LoVo (cell line): ENCODE data around the gene SRSF10.
"Not testable (repeated sequence)": the region's sequence is repeated elsewhere in the genome, so short reads cannot be mapped to it uniquely, and the experiment has no call there.

ENCODE experiments used
- DNase-seq: peaks from one replicate; pipeline ENCODE4 v3.0.0-alpha.2; 2016; ENCODE audit warnings: low spot score

Gene SRSF10

DNA sequence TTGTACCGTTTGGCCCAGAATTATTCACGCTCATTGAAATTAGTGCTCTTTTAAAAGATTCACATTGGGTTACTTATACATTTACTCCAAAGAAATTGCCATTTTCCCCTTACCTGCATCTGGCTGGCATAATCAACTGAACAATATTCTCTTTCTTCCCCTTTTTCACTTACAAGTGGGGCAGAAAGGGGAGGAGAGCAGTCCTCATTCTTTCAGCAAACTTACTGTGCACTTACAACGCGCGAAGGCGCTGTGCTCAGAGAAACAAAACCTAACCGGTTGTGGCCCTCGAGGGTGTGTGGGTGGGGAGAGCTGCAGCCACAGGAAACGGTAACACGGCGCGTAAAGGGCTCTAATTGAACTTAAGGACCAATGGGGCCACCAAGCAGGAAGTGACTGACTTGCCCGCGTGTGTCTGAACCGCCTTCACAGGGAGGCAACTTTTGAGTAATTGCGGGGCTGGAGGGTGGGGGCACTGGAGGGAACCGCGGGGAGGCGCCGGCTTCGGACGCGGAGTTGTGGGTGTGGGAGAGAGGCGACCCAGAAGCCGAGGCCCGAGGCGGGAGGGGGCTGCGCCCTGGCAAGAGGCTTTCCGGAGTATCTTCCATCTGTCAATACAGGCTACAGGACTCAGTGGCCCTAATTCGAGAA is 21.2 kb downstream of the SRSF10 start:
- DNase-seq, result peak; percentile 85

DNA sequence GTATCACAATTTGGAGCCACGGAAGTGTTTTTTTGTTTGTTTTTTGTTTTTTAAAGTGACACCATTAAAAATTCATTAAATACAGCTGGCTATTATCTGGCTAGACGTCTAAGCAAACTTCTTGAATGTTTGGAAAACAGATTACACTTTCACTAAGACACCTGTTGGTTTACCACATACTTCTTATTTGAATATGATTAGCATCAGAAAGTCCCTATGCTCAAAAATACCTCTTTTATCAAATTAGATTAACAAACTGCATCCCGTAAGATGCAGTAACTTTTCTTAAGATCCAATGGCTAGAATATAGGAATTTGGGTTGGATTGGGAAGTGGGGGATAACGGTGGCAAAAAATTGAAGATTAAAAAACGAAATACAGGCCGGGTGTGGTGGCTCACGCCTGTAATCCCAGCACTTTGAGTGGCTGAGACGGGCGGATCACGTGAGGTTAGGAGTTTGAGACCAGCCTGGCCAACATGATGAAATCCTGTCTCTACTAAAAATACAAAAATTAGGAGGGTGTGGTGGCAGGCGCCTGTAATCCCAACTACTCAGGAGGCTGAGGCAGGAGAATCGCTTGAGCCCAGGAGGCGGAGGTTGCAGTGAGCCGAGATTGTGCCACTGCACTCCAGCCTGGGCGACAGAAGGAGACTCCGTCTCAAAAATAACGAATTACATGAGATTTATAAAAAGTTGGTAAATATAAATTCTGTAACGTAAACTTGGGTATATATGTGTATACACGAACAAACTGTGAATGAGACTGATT is 21.9 kb downstream of the SRSF10 start:
- not testable (repeated sequence) for DNase-seq

- peak; percentile 37 for DNase-seq
Observed at GRCh38 chr1:23957096-23957495, 23.0 kb downstream of the SRSF10 start.

DNA sequence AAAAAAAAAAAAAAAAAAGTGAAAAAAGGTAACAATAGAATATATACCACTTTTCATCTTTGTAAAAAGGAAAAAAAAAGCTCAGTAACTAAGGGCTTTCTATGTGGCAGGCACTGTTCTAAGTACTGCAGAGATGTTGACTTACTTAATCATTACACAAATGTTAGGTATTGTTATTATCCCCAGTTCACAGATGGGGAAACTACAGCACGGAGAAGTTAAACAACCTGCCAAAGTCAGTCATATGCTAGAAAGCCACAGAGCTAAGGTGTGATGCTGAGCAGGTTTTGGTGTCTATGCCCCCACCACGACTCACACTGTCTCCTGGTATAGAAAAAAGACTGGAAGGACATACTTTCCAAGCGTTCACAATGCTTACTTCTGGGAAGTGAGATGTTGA is 27.1 kb downstream of the SRSF10 start:
- no peak for DNase-seq

DNA sequence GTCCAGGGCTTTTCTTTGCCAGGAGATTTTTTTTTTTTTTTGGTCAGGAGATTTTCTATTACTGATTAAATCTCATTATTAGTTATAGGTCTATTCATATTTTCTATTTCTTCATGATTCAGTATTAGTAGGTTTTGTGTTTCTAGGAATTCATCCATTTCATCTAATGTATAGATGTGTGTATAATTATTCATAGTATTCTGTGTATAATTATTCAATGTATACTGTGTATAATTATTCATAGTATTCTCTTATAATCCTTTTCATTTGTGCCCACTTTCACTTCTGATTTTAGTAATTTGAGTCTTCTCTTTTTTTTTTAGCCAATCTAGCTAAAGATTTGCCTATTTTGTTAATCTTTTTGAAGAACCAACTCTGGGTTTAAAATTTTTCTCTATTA is 32.8 kb downstream of the SRSF10 start:
- no peak for DNase-seq

- DNase-seq, result no peak
Observed at GRCh38 chr1:23936481-23937176, 43.5 kb downstream of the SRSF10 start.

- no peak for DNase-seq
Observed at GRCh38 chr1:23931491-23931880, 48.6 kb downstream of the SRSF10 start.

- no peak for DNase-seq
Observed at GRCh38 chr1:23930861-23931490, 49.2 kb downstream of the SRSF10 start.

DNA sequence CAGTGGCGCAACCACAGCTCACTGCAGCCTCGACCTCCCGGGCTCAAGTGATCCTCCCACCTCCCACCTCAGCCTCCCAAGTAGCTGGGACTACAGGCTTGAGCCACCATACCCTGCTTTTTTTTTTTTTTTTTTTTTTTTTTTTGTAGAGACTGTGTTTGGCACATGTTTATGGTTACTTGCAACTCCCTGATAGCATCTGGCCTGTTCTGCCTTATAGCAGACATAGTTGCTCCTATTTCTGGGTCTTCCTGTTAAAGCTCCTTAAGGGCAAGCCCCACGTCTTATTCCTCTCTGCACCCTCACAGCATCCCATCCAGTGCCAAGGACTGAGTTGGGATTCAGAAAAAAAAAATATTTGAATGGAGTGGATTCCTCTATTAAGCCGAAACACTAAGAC is 49.9 kb downstream of the SRSF10 start:
- DNase-seq, result no peak

GRCh38 chr1:23928789-23929188 is 51.3 kb downstream of the SRSF10 start:
- DNase-seq, result no peak

DNA sequence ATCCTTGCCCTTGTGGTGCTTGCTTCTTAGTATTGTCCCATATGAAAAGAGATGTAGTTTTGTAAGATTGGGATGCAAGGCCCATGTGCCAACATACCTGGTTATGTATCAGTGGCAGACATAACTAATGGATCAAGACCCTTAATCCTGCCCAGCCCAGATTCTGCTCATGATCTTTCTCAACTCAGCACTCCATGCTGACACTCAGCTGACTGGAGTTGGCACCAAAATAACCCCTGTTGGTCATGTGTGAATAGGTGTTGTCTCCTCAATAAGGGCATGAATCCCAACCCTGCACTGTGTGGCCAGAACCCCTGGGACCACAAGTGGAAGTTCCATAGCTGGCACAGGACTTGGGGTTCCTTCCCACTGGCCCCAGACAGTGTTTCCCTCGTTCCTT is 53.0 kb downstream of the SRSF10 start:
- no peak for DNase-seq

DNA sequence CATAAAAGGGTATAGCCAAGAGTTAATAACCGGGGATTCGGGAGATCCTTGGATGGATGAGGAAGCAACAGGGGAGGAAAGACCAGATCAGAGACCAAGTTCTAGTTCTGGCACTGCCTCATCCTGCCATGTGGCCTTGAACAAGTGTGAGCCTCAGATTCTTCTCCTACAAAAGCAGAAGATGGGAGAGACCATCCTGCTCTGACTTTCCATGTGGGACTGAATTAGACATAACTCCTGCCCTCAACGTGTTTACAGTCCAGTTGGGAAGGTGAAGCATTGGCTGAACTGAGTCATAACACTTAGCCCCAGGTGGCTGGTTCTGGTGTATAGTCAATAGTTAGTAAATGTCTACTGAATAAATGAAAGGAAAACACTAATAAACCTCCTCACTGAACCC is 54.8 kb downstream of the SRSF10 start:
- no peak for DNase-seq

- DNase-seq, result no peak
Observed at GRCh38 chr1:23924601-23925000, 55.5 kb downstream of the SRSF10 start.

GRCh38 chr1:23923592-23924499 is 56.3 kb downstream of the SRSF10 start:
- no peak for DNase-seq

GRCh38 chr1:23922321-23922943 is 57.7 kb downstream of the SRSF10 start:
- peak; percentile 62 for DNase-seq

DNA sequence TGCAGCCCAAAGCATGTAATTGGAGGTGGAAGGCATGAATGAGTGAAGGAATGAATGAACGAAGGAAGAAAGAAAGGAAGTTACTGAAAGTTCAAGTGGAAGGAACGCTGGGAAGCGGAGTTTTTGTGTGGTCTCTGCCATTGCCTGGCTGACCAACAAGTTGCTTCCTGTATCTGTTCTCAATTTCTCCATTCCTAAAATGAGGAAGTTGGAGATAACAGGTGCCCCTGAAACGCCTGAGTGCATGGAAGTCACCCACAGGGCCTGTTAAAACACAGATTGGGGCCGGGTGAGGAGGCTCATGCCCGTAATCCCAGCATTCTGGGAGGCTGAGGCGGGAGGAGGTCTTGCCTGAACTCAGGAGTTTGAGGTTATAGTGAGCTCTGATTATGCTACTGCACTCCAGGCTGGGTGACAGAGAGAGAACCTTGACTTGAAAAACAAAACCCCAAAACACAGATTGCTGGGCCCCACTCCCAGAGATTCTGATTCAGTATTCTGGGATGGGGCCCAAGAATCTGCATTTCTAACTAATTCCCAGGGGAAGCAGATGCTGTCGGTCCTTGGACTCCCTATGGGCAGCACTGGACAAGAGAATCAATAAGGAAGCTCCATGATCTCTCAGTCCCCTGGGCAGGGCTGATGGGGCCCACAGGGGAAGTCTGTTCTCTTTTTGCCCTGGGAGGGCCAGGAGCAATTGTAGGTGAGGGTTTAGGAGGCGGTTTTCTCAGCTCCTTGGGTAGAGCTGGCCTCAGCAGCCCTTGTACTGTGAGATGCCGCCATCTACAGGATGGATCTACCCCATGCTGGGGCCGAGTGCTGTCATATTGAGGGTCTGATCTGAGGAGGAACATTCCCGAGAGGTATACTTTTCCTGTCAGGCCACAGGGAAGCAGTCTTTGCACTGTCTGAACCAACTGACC is 63.7 kb downstream of the SRSF10 start:
- DNase-seq, result peak; percentile 52

- DNase-seq, result no peak
Observed at GRCh38 chr1:23915466-23915865, 64.7 kb downstream of the SRSF10 start.

DNA sequence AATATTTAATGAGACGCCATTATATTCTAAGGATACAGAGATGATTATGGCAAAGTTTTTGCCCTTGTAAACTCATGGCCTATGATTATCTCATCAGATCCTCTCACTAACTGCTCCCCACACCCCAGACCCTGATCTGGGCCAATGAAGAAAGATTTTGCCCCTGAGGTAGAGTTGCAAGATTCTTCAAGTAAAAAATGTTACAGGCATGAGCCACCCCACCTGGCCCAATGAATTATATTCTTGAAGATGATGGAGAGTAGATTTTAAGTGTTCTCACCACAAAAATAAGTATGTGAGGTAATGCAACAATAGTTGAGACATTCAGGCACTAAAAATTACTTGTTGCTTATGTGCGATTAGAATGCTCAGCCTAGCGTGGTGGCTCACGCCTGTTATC is 65.2 kb downstream of the SRSF10 start:
- DNase-seq, result no peak
